Measurements from ENCODE around the gene CALR.
A peak's percentile ranks its signal among the peaks of the same experiment; 100 is the strongest.

The CALR gene

GRCh38 chr19:12983542-12984142 lies 45.2 kb downstream of the CALR start:
- peak; percentile 88 for DNase-seq

GRCh38 chr19:12984143-12984627 lies 45.8 kb downstream of the CALR start:
- no peak for DNase-seq

GRCh38 chr19:12984683-12985048 lies 46.3 kb downstream of the CALR start:
- DNase-seq, result no peak

- DNase-seq, result no peak
Measured at GRCh38 chr19:12985049-12985776, 46.8 kb downstream of the CALR start.

- DNase-seq, result no peak
Measured at GRCh38 chr19:12986726-12987125, 48.3 kb downstream of the CALR start.

GRCh38 chr19:12987190-12987589 lies 48.8 kb downstream of the CALR start:
- no peak for DNase-seq

GRCh38 chr19:12987781-12988180 lies 49.4 kb downstream of the CALR start:
- no peak for DNase-seq

- no peak for DNase-seq
Measured at GRCh38 chr19:12990431-12990830, 52.0 kb downstream of the CALR start.

GRCh38 chr19:12990853-12991252 lies 52.4 kb downstream of the CALR start:
- DNase-seq, result no peak

GRCh38 chr19:12991296-12991695 lies 52.9 kb downstream of the CALR start:
- no peak for DNase-seq

GRCh38 chr19:12992729-12993128 lies 54.3 kb downstream of the CALR start:
- DNase-seq, result no peak

- DNase-seq, result no peak
Measured at GRCh38 chr19:12993562-12993961, 55.2 kb downstream of the CALR start.
